ENCODE data around the gene AFAP1. TPM values are rescaled to one million over a fixed set of nuclear protein-coding genes. Genes with fewer than 3 reads are reported as not detected.

The AFAP1 gene
- polyA plus RNA-seq, 10 donors: 31.0 to 46.2 (median 34.6) TPM

- DNase-seq: no peak
Observed at GRCh38 chr4:7868892-7869471, 70.7 kb downstream of the AFAP1 start.

GRCh38 chr4:7868436-7868775 is 71.3 kb downstream of the AFAP1 start:
- DNase-seq: no peak

GRCh38 chr4:7867701-7868435 is 71.8 kb downstream of the AFAP1 start:
- DNase-seq: no peak

GRCh38 chr4:7867191-7867590 is 72.5 kb downstream of the AFAP1 start:
- DNase-seq: no peak

- DNase-seq: no peak
Observed at GRCh38 chr4:7865533-7865932, 74.1 kb downstream of the AFAP1 start.

- no peak for DNase-seq
Observed at GRCh38 chr4:7864685-7865084, 75.0 kb downstream of the AFAP1 start.

- no peak for DNase-seq
Observed at GRCh38 chr4:7863911-7864681, 75.6 kb downstream of the AFAP1 start.

- peak in 1 of 3 donors; percentile 79 for DNase-seq
Observed at GRCh38 chr4:7862561-7863192, 77.0 kb downstream of the AFAP1 start.

- DNase-seq: peak in 2 of 3 donors; percentile 74 to 96
Observed at GRCh38 chr4:7861440-7861881, 78.2 kb downstream of the AFAP1 start.

GRCh38 chr4:7860600-7861163 is 79.0 kb downstream of the AFAP1 start:
- no peak for DNase-seq

- no peak for DNase-seq
Observed at GRCh38 chr4:7859326-7859725, 80.3 kb downstream of the AFAP1 start.

- DNase-seq: no peak
Observed at GRCh38 chr4:7858498-7858897, 81.2 kb downstream of the AFAP1 start.

GRCh38 chr4:7857993-7858392 is 81.7 kb downstream of the AFAP1 start:
- DNase-seq: no peak

GRCh38 chr4:7857238-7857701 is 82.4 kb downstream of the AFAP1 start:
- DNase-seq: peak; percentile 88 to 94 (median 90)

- no peak for DNase-seq
Observed at GRCh38 chr4:7855731-7856130, 83.9 kb downstream of the AFAP1 start.

- DNase-seq: no peak
Observed at GRCh38 chr4:7854697-7855370, 84.8 kb downstream of the AFAP1 start.

GRCh38 chr4:7854216-7854615 is 85.4 kb downstream of the AFAP1 start:
- no peak for DNase-seq

GRCh38 chr4:7853271-7853670 is 86.4 kb downstream of the AFAP1 start:
- DNase-seq: no peak

GRCh38 chr4:7852568-7853185 is 87.0 kb downstream of the AFAP1 start:
- DNase-seq: no peak

GRCh38 chr4:7850489-7850888 is 89.2 kb downstream of the AFAP1 start:
- DNase-seq: no peak

- no peak for DNase-seq
Observed at GRCh38 chr4:7847206-7847605, 92.5 kb downstream of the AFAP1 start.

Measured in muscle of back (tissue), 11 donors.